Activated B cell treated with CpG ODN at 0.5 μM for 24 hours (primary cell): Measurements from ENCODE around the gene VIL1. TPM values are rescaled to one million over a fixed set of nuclear protein-coding genes. Genes with fewer than 3 reads are reported as not detected.

Source experiments
- ATAC-seq: fragments of 200-7000 bp; cut with Tn5 transposase; one replicate; pipeline ENCODE4 v1.10.0; 2021; ENCODE audit warnings: low read depth, mild to moderate bottlenecking, moderate library complexity
- CTCF ChIA-PET: fragments of 350-600 bp; sonication (Branson Sonifier 250); formaldehyde crosslinking; loops from one replicate; lab custom pipeline; 2021; ENCODE audit warnings: antibody characterized with exemption; lab: Charles Lee
- POLR2A ChIA-PET: fragments of 350-600 bp; sonication (Branson Sonifier 250); formaldehyde crosslinking; loops from one replicate; lab custom pipeline; 2021; ENCODE audit warnings: antibody characterized with exemption; lab: Charles Lee
- DNase-seq: peaks from one replicate; pipeline ENCODE4 v3.0.0; 2022
- H3K27ac Mint-ChIP-seq: one replicate; pipeline ENCODE4 v1.8.0; 2020; ENCODE audit warnings: mixed read lengths
- H3K27me3 Mint-ChIP-seq: one replicate; pipeline ENCODE4 v1.8.0; 2021; ENCODE audit warnings: mixed read lengths
- H3K36me3 Mint-ChIP-seq: one replicate; pipeline ENCODE4 v1.8.0; 2021; ENCODE audit warnings: low read depth, mixed read lengths
- H3K4me1 Mint-ChIP-seq: one replicate; pipeline ENCODE4 v1.8.0; 2021; ENCODE audit warnings: mixed read lengths
- H3K4me3 Mint-ChIP-seq: one replicate; pipeline ENCODE4 v1.8.0; 2020; ENCODE audit warnings: mild to moderate bottlenecking, mixed read lengths
- H3K9me3 Mint-ChIP-seq: one replicate; pipeline ENCODE4 v1.8.0; 2020; ENCODE audit warnings: mixed read lengths
- CTCF ChIP-seq: fragments of 200-600 bp; IDR thresholded peaks from one replicate; pipeline ENCODE4 v1.8.0; 2022; ENCODE audit warnings: antibody characterized with exemption, mild to moderate bottlenecking
- intact Hi-C: fragments of 100-400 bp; cut with micrococcal nuclease; formaldehyde crosslinking; loops from one replicate; pipeline ENCODE4 v1.15.1; 2024
- total RNA-seq: library from RNA; stranded (reverse); gene quantifications from 2 replicates; pipeline ENCODE4 v1.2.3, GENCODE V29; 2022

The VIL1 gene
- total RNA-seq, 1 donor from 2014 or later, result 0.07 TPM

- Mint-ChIP-seq H3K4me1 (peaks cover 20% of the 10 kb centered on the region), H3K9me3 (no peaks in the 10 kb centered on the region), H3K4me3 (no peak overlapping the region), H3K27ac (no peak overlapping the region), H3K27me3 (no peaks in the 10 kb centered on the region), H3K36me3 (no peaks in the 10 kb centered on the region)
- POLR2A ChIA-PET, result no interaction called here
- CTCF ChIA-PET, result no interaction called here
- DNase-seq (no peak), ATAC-seq (no peak)
- intact Hi-C loops, result no loop called here
- no peak for TF ChIP-seq CTCF
Measured at GRCh38 chr2:218436992-218437391, 18.1 kb downstream of the VIL1 start.

- Mint-ChIP-seq H3K4me1 (peaks cover 20% of the 10 kb centered on the region), H3K27ac (no peak overlapping the region), H3K9me3 (no peaks in the 10 kb centered on the region), H3K4me3 (no peak overlapping the region), H3K27me3 (no peaks in the 10 kb centered on the region), H3K36me3 (no peaks in the 10 kb centered on the region)
- ATAC-seq, result no peak
- DNase-seq, result no peak
- ChIA-PET CTCF (no interaction called here), POLR2A (interaction anchor here (0.6 kb wide), 1 partner anchor 38 kb away, joined by 5 read pairs; the partner anchor contains the start of gene CTDSP1)
- TF ChIP-seq CTCF, result no peak
- intact Hi-C loops, result no loop called here
Measured at GRCh38 chr2:218437969-218438368, 19.0 kb downstream of the VIL1 start.

- H3K27ac Mint-ChIP-seq, result no peak overlapping the region
- no peaks in the 10 kb centered on the region for H3K9me3 Mint-ChIP-seq
- no peak overlapping the region for H3K4me3 Mint-ChIP-seq
- ATAC-seq, result no peak
- no peak for DNase-seq
- ChIA-PET CTCF (no interaction called here), POLR2A (no interaction called here)
- peaks cover 20% of the 10 kb centered on the region for H3K4me1 Mint-ChIP-seq
- TF ChIP-seq CTCF, result no peak
- intact Hi-C loops, result no loop called here
- H3K36me3 Mint-ChIP-seq, result no peaks in the 10 kb centered on the region
- no peaks in the 10 kb centered on the region for H3K27me3 Mint-ChIP-seq
Measured at GRCh38 chr2:218438596-218438995, 19.7 kb downstream of the VIL1 start.

GRCh38 chr2:218444692-218445357 lies 25.9 kb downstream of the VIL1 start:
- Mint-ChIP-seq H3K4me1 (no peaks in the 10 kb centered on the region), H3K9me3 (no peaks in the 10 kb centered on the region), H3K27ac (no peak overlapping the region), H3K27me3 (no peaks in the 10 kb centered on the region), H3K4me3 (no peak overlapping the region), H3K36me3 (peaks cover 30% of the 10 kb centered on the region)
- ChIA-PET CTCF (no interaction called here), POLR2A (no interaction called here)
- ATAC-seq (no peak), DNase-seq (no peak)
- intact Hi-C loops, result no loop called here
- TF ChIP-seq CTCF, result no peak

- H3K27me3 Mint-ChIP-seq, result no peaks in the 10 kb centered on the region
- CTCF ChIA-PET, result no interaction called here
- intact Hi-C loops, result no loop called here
Measured at GRCh38 chr2:218445602-218446001, 26.7 kb downstream of the VIL1 start.

More at GRCh38 chr2:218445602-218446001, 26.7 kb downstream of the VIL1 start:
- Mint-ChIP-seq H3K9me3 (no peaks in the 10 kb centered on the region), H3K4me1 (no peaks in the 10 kb centered on the region), H3K4me3 (no peak overlapping the region), H3K36me3 (peaks cover 37% of the 10 kb centered on the region), H3K27ac (no peak overlapping the region)
- TF ChIP-seq CTCF, result no peak
- DNase-seq, result no peak
- ATAC-seq, result no peak
- POLR2A ChIA-PET, result interaction anchor here (0.6 kb wide), 1 partner anchor 10 kb away, joined by 3 read pairs; no protein-coding TSS in a partner anchor
